PFSK-1 (cell line): ENCODE results near the gene KDM6B.

Experiments
- POLR2AphosphoS5 ChIP-seq: IDR thresholded peaks from 2 replicates; pipeline ENCODE4 v1.6.1; 2012; ENCODE audit warnings: low read depth, mild to moderate bottlenecking, control low read depth, low read length, moderate library complexity
- SIN3A ChIP-seq: IDR thresholded peaks from 2 replicates; pipeline ENCODE4 v1.6.1; 2012; ENCODE audit warnings: mild to moderate bottlenecking, low read length, moderate library complexity, borderline replicate concordance; ENCODE audit not compliant: insufficient read depth
- TAF1 ChIP-seq: IDR thresholded peaks from 2 replicates; pipeline ENCODE4 v1.6.1; 2012; ENCODE audit warnings: low read length, control low read depth, borderline replicate concordance; ENCODE audit not compliant: insufficient read depth

- TF ChIP-seq POLR2AphosphoS5 (no peak), SIN3A (no peak), TAF1 (no peak)
Measured at GRCh38 chr17:7878234-7878633, 44.2 kb downstream of the KDM6B start.
